Thyroid gland (tissue), 4 donors: ENCODE measurements around the gene GLRX5. TPM values are rescaled to one million over a fixed set of nuclear protein-coding genes. Genes with fewer than 3 reads are reported as not detected.

Experiments
- DNase-seq, 2 donors: peaks; one replicate each; pipeline ENCODE4 v3.0.0-alpha.2; 2019
- H3K27ac ChIP-seq, 3 donors: fragments of 200-600 bp; sonication (generic); 1 replicate in 2 of 3; 2 replicates in 1 of 3; pipeline ENCODE4 v1.5.1; 2016 to 2019; ENCODE audit warnings: mild to moderate bottlenecking in 1 of 3, moderate library complexity in 1 of 3
- H3K27me3 ChIP-seq: fragments of 200-600 bp; sonication (generic); one replicate; pipeline ENCODE4 v1.5.1; 2019
- H3K36me3 ChIP-seq, 2 donors: fragments of 200-600 bp; sonication (generic); one replicate each; pipeline ENCODE4 v1.5.1; 2016 to 2019
- H3K4me1 ChIP-seq, 2 donors: fragments of 200-600 bp; sonication (generic); one replicate each; pipeline ENCODE4 v1.5.1; 2017 to 2019
- H3K4me3 ChIP-seq, 3 donors: fragments of 200-600 bp; sonication (generic); replicated peaks in 1 of 3; 1 replicate in 2 of 3; 2 replicates in 1 of 3; pipeline ENCODE4 v1.5.1; 2016; ENCODE audit warnings: mild to moderate bottlenecking in 1 of 3
- H3K9me3 ChIP-seq: fragments of 200-600 bp; sonication (generic); one replicate; pipeline ENCODE4 v1.5.1; 2017
- POLR2A ChIP-seq, 2 donors: fragments of 450-650 bp; IDR thresholded peaks; one replicate each; pipeline ENCODE4 v1.6.1; 2017; ENCODE audit warnings: antibody characterized with exemption in 2 of 2, mild to moderate bottlenecking in 2 of 2, moderate library complexity in 1 of 2
- WGBS, 2 donors: methylation state at CpG; one replicate each; pipeline ENCODE4 v1.1.5; 2017; 5-methylcytosine and 5-hydroxymethylcytosine counted together
- intact Hi-C: fragments of 100-400 bp; cut with DNase I; formaldehyde crosslinking; loops from one replicate; pipeline ENCODE4 v1.15.1; 2023
- total RNA-seq, 4 donors: library from RNA; depleted of rRNA; stranded (reverse); fragments of >200 nt; gene quantifications; one replicate each; pipeline ENCODE4 v1.2.3, GENCODE V29; 2016
- TF ChIP-seq, protein P1 (sequence below), 6 experiments: fragments of 200-600 bp in 3 of 6; fragments of 450-650 bp in 3 of 6; sonication (generic) in 3 of 6; IDR thresholded peaks; one replicate each; pipeline ENCODE4 v1.5.1; 2016 to 2019; ENCODE audit warnings: antibody characterized with exemption in 6 of 6, mild to moderate bottlenecking in 2 of 6, inconsistent platforms in 1 of 6, moderate library complexity in 1 of 6

The GLRX5 gene
- total RNA-seq, 4 donors from 2014 or later = 33.9 to 64.1 (median 41.3) TPM

DNA sequence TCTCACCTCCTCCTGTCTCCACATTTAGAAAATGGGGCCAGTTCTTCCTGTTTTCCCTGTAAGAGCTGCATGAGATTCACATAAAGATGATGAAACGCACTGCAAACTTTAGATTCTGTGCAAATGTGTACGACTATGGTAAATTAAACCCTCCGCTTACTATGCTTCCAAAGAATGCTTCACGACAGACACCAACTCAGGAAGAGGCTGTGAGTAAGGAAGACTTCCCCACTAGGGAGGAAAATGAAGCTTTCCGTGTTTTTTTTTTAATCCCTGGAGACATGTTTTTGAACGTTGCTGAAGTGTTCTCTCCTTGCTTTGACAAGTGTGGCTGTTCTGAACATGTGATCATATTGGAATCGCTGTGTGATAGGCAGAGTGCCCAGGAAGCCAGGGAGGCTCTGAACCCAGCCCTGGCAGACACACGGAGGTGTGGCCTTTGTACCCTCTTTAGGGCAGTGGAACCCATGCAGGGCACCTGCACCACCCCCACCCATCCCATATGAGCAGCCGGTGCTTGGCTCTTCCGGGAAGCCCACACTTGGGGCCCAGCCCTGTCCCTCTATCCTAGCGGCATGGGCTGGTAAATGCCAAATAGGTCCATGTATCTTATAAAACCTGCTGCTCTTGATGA, 10.9 kb upstream of the GLRX5 start:
- H3K4me1 ChIP-seq = peaks cover 32 to 43% of the 10 kb centered on the region in 2 donors
- TF ChIP-seq, protein P1, sequence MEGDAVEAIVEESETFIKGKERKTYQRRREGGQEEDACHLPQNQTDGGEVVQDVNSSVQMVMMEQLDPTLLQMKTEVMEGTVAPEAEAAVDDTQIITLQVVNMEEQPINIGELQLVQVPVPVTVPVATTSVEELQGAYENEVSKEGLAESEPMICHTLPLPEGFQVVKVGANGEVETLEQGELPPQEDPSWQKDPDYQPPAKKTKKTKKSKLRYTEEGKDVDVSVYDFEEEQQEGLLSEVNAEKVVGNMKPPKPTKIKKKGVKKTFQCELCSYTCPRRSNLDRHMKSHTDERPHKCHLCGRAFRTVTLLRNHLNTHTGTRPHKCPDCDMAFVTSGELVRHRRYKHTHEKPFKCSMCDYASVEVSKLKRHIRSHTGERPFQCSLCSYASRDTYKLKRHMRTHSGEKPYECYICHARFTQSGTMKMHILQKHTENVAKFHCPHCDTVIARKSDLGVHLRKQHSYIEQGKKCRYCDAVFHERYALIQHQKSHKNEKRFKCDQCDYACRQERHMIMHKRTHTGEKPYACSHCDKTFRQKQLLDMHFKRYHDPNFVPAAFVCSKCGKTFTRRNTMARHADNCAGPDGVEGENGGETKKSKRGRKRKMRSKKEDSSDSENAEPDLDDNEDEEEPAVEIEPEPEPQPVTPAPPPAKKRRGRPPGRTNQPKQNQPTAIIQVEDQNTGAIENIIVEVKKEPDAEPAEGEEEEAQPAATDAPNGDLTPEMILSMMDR (IDR thresholded peaks at IDR 0.05) = peak in 3 of 6 experiments; percentile 18 to 40 (median 29)
- TF ChIP-seq POLR2A (IDR thresholded peaks at IDR 0.05) = no peak
- H3K27me3 ChIP-seq = no peaks in the 10 kb centered on the region
- H3K4me3 ChIP-seq = no peak overlapping the region
- 19 to 22% methylated on average over 11 of the region's 11 CpGs for WGBS, 2 donors
- peak overlapping the region; percentile 62 to 74 (median 67) for H3K27ac ChIP-seq
- intact Hi-C loops = no loop called here
- DNase-seq = peak; percentile 71 to 79
- no peaks in the 10 kb centered on the region for H3K9me3 ChIP-seq
- H3K36me3 ChIP-seq = no peaks in the 10 kb centered on the region

DNA sequence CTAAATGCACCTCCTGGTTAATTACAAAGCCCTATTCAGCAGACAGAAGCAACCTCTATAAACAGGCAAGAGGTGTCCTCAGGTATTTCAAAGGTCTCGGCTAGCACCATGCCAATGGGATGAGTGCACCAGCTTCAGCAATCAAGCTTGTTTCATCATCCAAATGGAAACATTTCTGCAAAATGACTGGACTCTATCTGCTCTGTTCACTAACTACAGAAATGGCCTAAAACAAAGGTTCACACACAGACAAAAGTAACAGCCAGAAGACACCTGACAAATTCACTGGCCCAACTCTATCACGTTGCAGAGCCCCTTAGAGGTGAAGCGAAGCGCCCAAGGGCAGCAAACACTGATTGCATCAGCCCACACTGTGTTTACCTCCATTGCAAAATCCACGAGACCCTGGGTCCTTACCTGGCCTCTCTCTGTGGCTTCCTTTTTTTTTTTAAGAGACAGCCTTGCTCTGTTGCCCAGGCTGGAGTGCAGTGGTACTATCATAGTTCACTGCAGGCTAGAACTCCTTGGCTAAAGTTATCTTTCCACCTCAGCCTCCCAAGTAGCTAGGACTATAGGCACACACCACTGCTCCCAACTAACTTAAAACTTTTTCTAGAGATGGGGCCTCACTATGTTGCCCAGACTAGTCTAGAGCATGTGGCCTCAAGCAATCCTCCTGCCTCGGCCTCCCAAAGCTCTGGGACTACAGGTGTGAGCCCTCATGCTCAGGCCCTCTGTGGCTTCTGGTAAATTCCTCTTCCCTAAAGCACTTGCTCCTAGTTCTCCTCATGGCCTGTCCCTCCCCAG, 9.9 kb upstream of the GLRX5 start:
- no peak for TF ChIP-seq POLR2A (IDR thresholded peaks at IDR 0.05)
- TF ChIP-seq, protein P1 (IDR thresholded peaks at IDR 0.05) = no peak
- Histone ChIP-seq H3K4me1 (peaks cover 32 to 38% of the 10 kb centered on the region in 2 donors), H3K9me3 (no peaks in the 10 kb centered on the region), H3K27ac (peak overlapping the region in 2 of 3 donors; percentile 67 to 74), H3K4me3 (no peak overlapping the region), H3K36me3 (no peaks in the 10 kb centered on the region), H3K27me3 (no peaks in the 10 kb centered on the region)
- 86 to 92% methylated on average over 6 of the region's 6 CpGs for WGBS, 2 donors
- intact Hi-C loops = no loop called here
- DNase-seq = no peak

DNA sequence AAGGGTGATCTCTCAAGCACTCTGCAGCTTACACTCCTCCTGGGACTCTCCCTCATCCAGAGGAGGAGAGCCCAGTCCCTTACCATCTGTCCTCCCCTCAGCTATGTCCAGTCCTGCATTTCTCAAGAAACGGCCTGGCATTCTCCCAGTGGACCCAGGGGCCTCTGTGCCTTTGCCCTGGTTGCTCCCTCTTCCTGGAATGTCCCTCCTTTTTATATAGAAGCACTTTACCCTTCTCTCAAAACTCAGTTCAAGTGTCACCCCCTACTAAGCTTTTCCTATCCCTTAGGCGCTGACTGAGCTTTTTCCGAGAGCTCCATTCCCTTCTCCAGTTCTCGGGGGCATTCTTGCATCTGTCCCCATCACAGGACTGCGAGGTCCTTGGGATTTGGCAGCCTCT, 8.9 kb upstream of the GLRX5 start:
- intact Hi-C loops = no loop called here
- no peak for DNase-seq
- peaks cover 32 to 33% of the 10 kb centered on the region in 2 donors for H3K4me1 ChIP-seq
- peak overlapping the region in 1 of 3 donors; percentile 66 for H3K27ac ChIP-seq
- TF ChIP-seq, protein P1 (IDR thresholded peaks at IDR 0.05) = no peak
- no peak for TF ChIP-seq POLR2A (IDR thresholded peaks at IDR 0.05)
- WGBS, 2 donors = 56 to 66% methylated on average over 5 of the region's 5 CpGs
- H3K27me3 ChIP-seq = no peaks in the 10 kb centered on the region
- no peaks in the 10 kb centered on the region for H3K36me3 ChIP-seq
- H3K4me3 ChIP-seq = no peak overlapping the region
- no peaks in the 10 kb centered on the region for H3K9me3 ChIP-seq

DNA sequence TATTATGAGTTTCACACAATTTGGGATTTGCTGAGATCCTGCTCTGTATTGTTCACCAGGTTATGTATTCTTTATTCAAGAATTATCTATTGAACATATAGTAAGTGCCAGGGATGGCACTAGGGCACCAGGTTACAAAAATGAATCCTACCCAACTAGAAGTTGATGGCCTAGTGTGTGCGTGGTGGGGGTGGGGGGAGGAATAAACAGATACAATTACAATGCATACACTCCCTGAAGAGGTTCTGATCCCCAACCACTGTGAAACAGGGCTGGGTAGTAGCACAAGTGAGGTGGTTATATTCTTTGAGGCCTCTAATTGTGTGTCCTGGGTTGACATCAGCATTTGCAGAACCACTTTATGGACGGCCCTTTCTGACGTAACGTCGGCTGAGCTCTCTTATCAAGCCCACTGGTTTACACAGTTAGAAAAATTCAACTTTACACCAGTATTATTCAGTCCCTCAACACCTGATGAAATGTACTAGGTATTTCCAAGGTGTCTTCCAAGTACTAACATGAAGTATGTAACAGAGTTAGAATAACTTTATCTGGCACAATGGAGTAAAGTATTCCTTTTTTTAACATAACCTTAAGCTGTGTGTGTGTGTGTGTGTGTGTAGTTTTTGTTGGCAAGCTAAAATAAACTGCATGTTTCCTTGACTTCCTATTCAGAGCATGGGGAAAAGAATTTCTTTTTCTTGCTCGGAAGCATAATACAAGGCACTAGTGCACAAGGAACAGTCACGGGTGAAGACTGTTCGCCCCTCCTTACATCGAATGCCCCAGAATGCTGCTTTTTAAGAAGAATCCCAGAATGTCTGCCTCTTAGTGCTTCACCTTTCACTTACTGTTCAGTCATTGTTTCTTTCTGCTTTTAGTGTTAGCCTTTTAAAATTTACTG, 8.1 kb upstream of the GLRX5 start:
- Histone ChIP-seq H3K4me1 (peaks cover 32 to 36% of the 10 kb centered on the region in 2 donors), H3K4me3 (no peak overlapping the region), H3K27ac (peak overlapping the region; percentile 42 to 69 (median 66)), H3K36me3 (no peaks in the 10 kb centered on the region), H3K9me3 (no peaks in the 10 kb centered on the region), H3K27me3 (no peaks in the 10 kb centered on the region)
- intact Hi-C loops = no loop called here
- 22 to 30% methylated on average over 9 of the region's 9 CpGs for WGBS, 2 donors
- no peak for TF ChIP-seq POLR2A (IDR thresholded peaks at IDR 0.05)
- TF ChIP-seq, protein P1 (IDR thresholded peaks at IDR 0.05) = no peak
- peak in 1 of 2 donors; percentile 27 for DNase-seq
